HCT116 (cell line): ENCODE data around the gene TDP1. TPM values are rescaled to one million over a fixed set of nuclear protein-coding genes. Genes with fewer than 3 reads are reported as not detected.

Experiments used
- ATAC-seq: fragments of 200-7000 bp; cut with Tn5 transposase; 2 replicates; pipeline ENCODE4 v1.9.1; 2020; ENCODE audit warnings: mild to moderate bottlenecking, moderate library complexity
- BruUV-seq: library from RNA; stranded (reverse); fragments of 400-500 nt; replicated peaks from 2 replicates; lab custom pipeline; 2021; lab: Mats Ljungman, UMichigan
- CTCF ChIA-PET: fragments of 300-600 bp; sonication (Branson Sonifier 250); formaldehyde crosslinking; loops from one replicate; lab custom pipeline; 2021; ENCODE audit warnings: antibody characterized with exemption; lab: Charles Lee
- POLR2A ChIA-PET: fragments of 300-600, 350-600 bp; sonication (Branson Sonifier 250); formaldehyde crosslinking; loops from one replicate; lab custom pipeline; 2021; ENCODE audit warnings: antibody characterized with exemption; lab: Charles Lee
- RAD21 ChIA-PET, 2 experiments: fragments of 300-600 bp; sonication (Branson Sonifier 250); formaldehyde crosslinking; loops; one replicate each; lab custom pipeline; 2023; ENCODE audit warnings: low total read pairs in 2 of 2; ENCODE audit not compliant: uncharacterized antibody in 2 of 2, unreplicated experiment in 2 of 2, low non-redundant PET in 1 of 2; lab: Charles Lee
- DNase-seq: peaks from one replicate; pipeline ENCODE4 v3.0.0-alpha.2; 2010; ENCODE audit warnings: low read depth, low spot score
- H2AFZ ChIP-seq: fragments of 200-600 bp; shearing (Covaris generic), sonication (generic); 2 replicates; pipeline ENCODE4 v1.6.1; 2017; ENCODE audit warnings: low read depth, mixed run types, mixed read lengths, antibody characterized with exemption, low read length; ENCODE audit not compliant: poor library complexity, severe bottlenecking
- H3K27ac ChIP-seq: 2 replicates; pipeline ENCODE4 v1.5.1; 2012; ENCODE audit warnings: low read depth, low read length
- H3K27me3 ChIP-seq: fragments of 200-600 bp; sonication (generic); 2 replicates; pipeline ENCODE4 v1.6.1; 2016; ENCODE audit warnings: mixed run types, low read length, mixed read lengths; ENCODE audit not compliant: insufficient read depth
- H3K36me3 ChIP-seq, 2 experiments: fragments of 200-500 bp in 1 of 2; fragments of 200-600 bp in 1 of 2; sonication (Bioruptor generic) in 1 of 2; sonication (generic) in 1 of 2; 2 replicates each; pipeline versions ENCODE4 v1.5.1 to v1.6.1; 2014 to 2016; ENCODE audit warnings: low read length in 2 of 2, inconsistent platforms in 1 of 2, mixed read lengths in 1 of 2, mixed run types in 1 of 2; ENCODE audit not compliant: insufficient read depth in 2 of 2, control insufficient read depth in 1 of 2
- H3K4me1 ChIP-seq, 2 experiments: fragments of 200-600 bp in 1 of 2; sonication (generic) in 1 of 2; 2 replicates each; pipeline versions ENCODE4 v1.5.1 to v1.6.1; 2012 to 2017; ENCODE audit warnings: low read length in 2 of 2, inconsistent platforms in 1 of 2, mild to moderate bottlenecking in 1 of 2, mixed read lengths in 1 of 2, mixed run types in 1 of 2, moderate library complexity in 1 of 2; ENCODE audit not compliant: insufficient read depth in 2 of 2, control insufficient read depth in 1 of 2
- H3K4me2 ChIP-seq: fragments of 200-600 bp; sonication (generic); 2 replicates; pipeline ENCODE4 v1.6.1; 2017; ENCODE audit warnings: mixed run types, low read length, mixed read lengths
- H3K4me3 ChIP-seq, 2 experiments: fragments of 200-600 bp in 1 of 2; sonication (generic) in 1 of 2; replicated peaks in 1 of 2; 2 replicates each; pipeline ENCODE4 v1.5.1; 2011 to 2016; ENCODE audit warnings: low read length in 2 of 2, control low read depth in 1 of 2, low read depth in 1 of 2, mild to moderate bottlenecking in 1 of 2, mixed read lengths in 1 of 2, mixed run types in 1 of 2
- H3K79me2 ChIP-seq: fragments of 200-600 bp; sonication (generic); 2 replicates; pipeline ENCODE4 v1.6.1; 2017; ENCODE audit warnings: mild to moderate bottlenecking, mixed run types, low read length, moderate library complexity, mixed read lengths; ENCODE audit not compliant: insufficient read depth
- H3K9ac ChIP-seq: fragments of 200-600 bp; sonication (generic); 2 replicates; pipeline ENCODE4 v1.6.1; 2016; ENCODE audit warnings: low read length, mixed read lengths
- H3K9me2 ChIP-seq: fragments of 200-600 bp; sonication (generic), shearing (Covaris generic); 2 replicates; pipeline ENCODE4 v1.6.1; 2017; ENCODE audit warnings: mixed run types, mild to moderate bottlenecking, moderate library complexity; ENCODE audit not compliant: insufficient read depth
- H3K9me3 ChIP-seq, 2 experiments: fragments of 200-500 bp in 1 of 2; fragments of 200-600 bp in 1 of 2; sonication (Bioruptor generic) in 1 of 2; sonication (generic) in 1 of 2; 2 replicates each; pipeline ENCODE4 v1.6.1; 2014 to 2017; ENCODE audit warnings: low read length in 2 of 2, mixed read lengths in 2 of 2, inconsistent platforms in 1 of 2, low read depth in 1 of 2, mild to moderate bottlenecking in 1 of 2, mixed run types in 1 of 2, moderate library complexity in 1 of 2; ENCODE audit not compliant: control insufficient read depth in 1 of 2, insufficient read depth in 1 of 2
- H4K20me1 ChIP-seq: fragments of 200-600 bp; sonication (generic), shearing (Covaris generic); 2 replicates; pipeline ENCODE4 v1.6.1; 2017; ENCODE audit warnings: mixed run types, mild to moderate bottlenecking, moderate library complexity; ENCODE audit not compliant: insufficient read depth
- CBX3 ChIP-seq: IDR thresholded peaks from 2 replicates; pipeline ENCODE4 v1.6.1; 2012; ENCODE audit warnings: low read depth
- EGR1 ChIP-seq: IDR thresholded peaks from 2 replicates; pipeline ENCODE4 v1.6.1; 2012; ENCODE audit warnings: low read depth
- ELF1 ChIP-seq: IDR thresholded peaks from 2 replicates; pipeline ENCODE4 v1.6.1; 2012; ENCODE audit warnings: low read depth, borderline replicate concordance
- EZH2 ChIP-seq: fragments of 200-600 bp; sonication (generic); IDR thresholded peaks from 2 replicates; pipeline ENCODE4 v1.6.1; 2017; ENCODE audit warnings: antibody characterized with exemption, mixed run types
- EZH2phosphoT487 ChIP-seq: fragments of 200-600 bp; IDR thresholded peaks from 2 replicates; pipeline ENCODE4 v1.6.1; 2018; ENCODE audit warnings: antibody characterized with exemption, borderline replicate concordance
- FOSL1 ChIP-seq: IDR thresholded peaks from 2 replicates; pipeline ENCODE4 v1.6.1; 2012; ENCODE audit warnings: low read depth
- JUND ChIP-seq: IDR thresholded peaks from 2 replicates; pipeline ENCODE4 v1.6.1; 2012
- POLR2A ChIP-seq: IDR thresholded peaks from 2 replicates; pipeline ENCODE4 v1.7.0; 2011; ENCODE audit warnings: borderline replicate concordance; ENCODE audit not compliant: insufficient read depth, insufficient read length; ENCODE audit errors: extremely low read depth
- POLR2AphosphoS5 ChIP-seq: IDR thresholded peaks from 2 replicates; pipeline ENCODE4 v1.6.1; 2011; ENCODE audit warnings: mild to moderate bottlenecking, low read depth, low read length, moderate library complexity
- RAD21 ChIP-seq: IDR thresholded peaks from 2 replicates; pipeline ENCODE4 v1.6.1; 2012; ENCODE audit warnings: low read depth, mild to moderate bottlenecking
- SRF ChIP-seq: IDR thresholded peaks from 2 replicates; pipeline ENCODE4 v1.6.1; 2012; ENCODE audit warnings: low read depth
- YY1 ChIP-seq: IDR thresholded peaks from 2 replicates; pipeline ENCODE4 v1.6.1; 2011; ENCODE audit warnings: low read length, low read depth, moderate library complexity, mild to moderate bottlenecking; ENCODE audit not compliant: insufficient replicate concordance; ENCODE audit errors: extremely low read depth
- ZNF274 ChIP-seq: fragments of 200-500 bp; sonication (Bioruptor generic); IDR thresholded peaks from 2 replicates; pipeline ENCODE4 v1.6.1; 2014; ENCODE audit warnings: mild to moderate bottlenecking, low read depth, low read length, inconsistent platforms
- intact Hi-C: fragments of 100-400 bp; cut with micrococcal nuclease; formaldehyde crosslinking; loops from 2 replicates; pipeline ENCODE4 v1.10.0; 2022
- total RNA-seq: library from RNA; stranded (reverse); gene quantifications from one replicate; pipeline ENCODE4 v1.2.1, GENCODE V29; 2021; ENCODE audit not compliant: unreplicated experiment
- TF ChIP-seq, protein P1 (sequence below): IDR thresholded peaks from 2 replicates; pipeline ENCODE4 v1.6.1; 2012
- TF ChIP-seq, protein P2 (sequence below): IDR thresholded peaks from 2 replicates; pipeline ENCODE4 v1.6.1; 2012
- TF ChIP-seq, protein P3 (sequence below): IDR thresholded peaks from 2 replicates; pipeline ENCODE4 v1.6.1; 2012; ENCODE audit warnings: low read depth

TDP1 gene
- total RNA-seq, 1 experiment from 2014 or later, result 37.1 TPM

DNA sequence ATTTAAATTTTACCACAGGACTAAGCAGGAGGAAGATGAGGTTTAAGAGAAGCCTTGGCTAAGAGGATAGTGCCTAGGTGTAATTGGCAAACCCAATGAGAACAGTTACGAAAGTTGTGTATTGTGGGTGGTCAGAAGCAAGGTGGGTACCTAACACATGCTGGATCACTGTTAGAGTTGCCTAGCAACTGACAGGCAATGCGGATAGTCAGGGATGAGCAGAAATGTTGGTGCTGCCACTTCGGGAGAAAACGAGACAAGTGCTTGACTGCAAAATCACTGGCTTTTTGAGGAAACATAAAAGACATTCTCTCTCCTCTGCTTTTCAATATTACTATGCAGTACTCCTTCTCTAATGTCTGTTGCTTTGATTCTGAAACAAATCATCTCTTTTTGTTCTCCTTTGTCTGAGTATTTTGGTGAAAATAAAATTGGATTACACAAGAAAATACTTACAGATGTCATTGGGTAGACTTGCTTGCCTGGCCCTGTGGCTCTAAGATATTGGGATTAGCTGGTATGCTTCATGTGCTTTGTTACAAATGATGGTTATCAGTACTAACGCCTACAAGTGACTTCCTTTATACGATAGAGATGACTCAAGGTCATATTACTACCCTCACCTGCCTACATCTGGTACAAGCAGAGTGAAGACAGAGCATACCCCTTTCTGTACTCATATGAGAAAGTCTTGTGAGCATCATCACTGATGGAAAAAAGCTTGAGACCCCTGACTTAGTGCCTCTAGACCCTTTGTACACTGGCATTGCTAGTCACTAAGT is 48.0 kb downstream of the TDP1 start:
- no peak overlapping the region for H2AFZ ChIP-seq
- H3K27me3 ChIP-seq, result no peaks in the 10 kb centered on the region
- H4K20me1 ChIP-seq, result no peaks in the 10 kb centered on the region
- H3K36me3 ChIP-seq, result peaks cover 2 to 10% of the 10 kb centered on the region in 2 experiments; a peak in 1 of 4 replicates
- RAD21 ChIA-PET, result no interaction called here
- no peak overlapping the region for H3K4me2 ChIP-seq
- H3K9ac ChIP-seq, result no peak overlapping the region
- H3K27ac ChIP-seq, result no peak overlapping the region
- POLR2A ChIA-PET, result no interaction called here
- CTCF ChIA-PET, result no interaction called here
- no peaks in the 10 kb centered on the region for H3K79me2 ChIP-seq
- BruUV-seq, result no TSS peak
- no peaks in the 10 kb centered on the region for H3K4me1 ChIP-seq
- no peak for DNase-seq
- ATAC-seq, result no peak
- intact Hi-C loops, result no loop called here
- H3K9me2 ChIP-seq, result no peaks in the 10 kb centered on the region
- TF ChIP-seq SRF (no peak), EZH2 (no peak), POLR2AphosphoS5 (no peak), FOSL1 (no peak), ZNF274 (no peak), ELF1 (no peak), EZH2phosphoT487 (no peak)
- TF ChIP-seq, protein P1, sequence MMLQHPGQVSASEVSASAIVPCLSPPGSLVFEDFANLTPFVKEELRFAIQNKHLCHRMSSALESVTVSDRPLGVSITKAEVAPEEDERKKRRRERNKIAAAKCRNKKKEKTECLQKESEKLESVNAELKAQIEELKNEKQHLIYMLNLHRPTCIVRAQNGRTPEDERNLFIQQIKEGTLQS, result no peak
- TF ChIP-seq, all 23 proteins: peak for 0
- Histone ChIP-seq H3K9me3 (no peaks in the 10 kb centered on the region), H3K4me3 (no peak overlapping the region)

DNA sequence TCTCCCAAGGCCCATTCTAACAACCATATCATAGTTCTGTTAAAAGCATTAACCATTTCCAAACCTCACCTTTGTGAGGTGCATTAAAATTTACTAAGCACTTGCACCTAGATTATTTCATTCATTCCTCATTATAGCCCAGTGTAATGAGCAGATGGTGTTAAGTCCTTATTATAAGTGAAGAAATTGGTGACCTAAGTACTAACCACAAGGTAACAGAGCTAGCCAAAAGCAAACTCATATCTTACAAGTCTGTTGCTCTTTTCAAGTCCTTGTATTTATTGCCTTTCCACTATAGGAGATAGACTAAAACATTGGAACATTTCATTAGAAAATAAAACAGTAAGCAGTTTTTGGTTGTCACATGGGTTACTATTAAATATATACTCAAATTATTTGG is 49.7 kb downstream of the TDP1 start:
- no TSS peak for BruUV-seq
- TF ChIP-seq, protein P2, sequence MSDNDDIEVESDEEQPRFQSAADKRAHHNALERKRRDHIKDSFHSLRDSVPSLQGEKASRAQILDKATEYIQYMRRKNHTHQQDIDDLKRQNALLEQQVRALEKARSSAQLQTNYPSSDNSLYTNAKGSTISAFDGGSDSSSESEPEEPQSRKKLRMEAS, result no peak
- TF ChIP-seq RAD21 (no peak), POLR2A (no peak), POLR2AphosphoS5 (no peak), EGR1 (no peak), EZH2phosphoT487 (no peak), FOSL1 (no peak), JUND (no peak), CBX3 (no peak), YY1 (no peak), ZNF274 (no peak)
- TF ChIP-seq, protein P1, result no peak
- TF ChIP-seq, protein P3, sequence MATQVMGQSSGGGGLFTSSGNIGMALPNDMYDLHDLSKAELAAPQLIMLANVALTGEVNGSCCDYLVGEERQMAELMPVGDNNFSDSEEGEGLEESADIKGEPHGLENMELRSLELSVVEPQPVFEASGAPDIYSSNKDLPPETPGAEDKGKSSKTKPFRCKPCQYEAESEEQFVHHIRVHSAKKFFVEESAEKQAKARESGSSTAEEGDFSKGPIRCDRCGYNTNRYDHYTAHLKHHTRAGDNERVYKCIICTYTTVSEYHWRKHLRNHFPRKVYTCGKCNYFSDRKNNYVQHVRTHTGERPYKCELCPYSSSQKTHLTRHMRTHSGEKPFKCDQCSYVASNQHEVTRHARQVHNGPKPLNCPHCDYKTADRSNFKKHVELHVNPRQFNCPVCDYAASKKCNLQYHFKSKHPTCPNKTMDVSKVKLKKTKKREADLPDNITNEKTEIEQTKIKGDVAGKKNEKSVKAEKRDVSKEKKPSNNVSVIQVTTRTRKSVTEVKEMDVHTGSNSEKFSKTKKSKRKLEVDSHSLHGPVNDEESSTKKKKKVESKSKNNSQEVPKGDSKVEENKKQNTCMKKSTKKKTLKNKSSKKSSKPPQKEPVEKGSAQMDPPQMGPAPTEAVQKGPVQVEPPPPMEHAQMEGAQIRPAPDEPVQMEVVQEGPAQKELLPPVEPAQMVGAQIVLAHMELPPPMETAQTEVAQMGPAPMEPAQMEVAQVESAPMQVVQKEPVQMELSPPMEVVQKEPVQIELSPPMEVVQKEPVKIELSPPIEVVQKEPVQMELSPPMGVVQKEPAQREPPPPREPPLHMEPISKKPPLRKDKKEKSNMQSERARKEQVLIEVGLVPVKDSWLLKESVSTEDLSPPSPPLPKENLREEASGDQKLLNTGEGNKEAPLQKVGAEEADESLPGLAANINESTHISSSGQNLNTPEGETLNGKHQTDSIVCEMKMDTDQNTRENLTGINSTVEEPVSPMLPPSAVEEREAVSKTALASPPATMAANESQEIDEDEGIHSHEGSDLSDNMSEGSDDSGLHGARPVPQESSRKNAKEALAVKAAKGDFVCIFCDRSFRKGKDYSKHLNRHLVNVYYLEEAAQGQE, result no peak

More for the DNA sequence above, 49.7 kb downstream of the TDP1 start:
- ATAC-seq (no peak), DNase-seq (no peak)
- no peaks in the 10 kb centered on the region for H3K4me1 ChIP-seq
- no peak overlapping the region for H2AFZ ChIP-seq
- intact Hi-C loops, result no loop called here
- CTCF ChIA-PET, result no interaction called here
- no peaks in the 10 kb centered on the region for H4K20me1 ChIP-seq
- RAD21 ChIA-PET, result no interaction called here
- peaks cover 2 to 14% of the 10 kb centered on the region in 2 experiments; a peak in 2 of 4 replicates for H3K36me3 ChIP-seq
- H3K4me3 ChIP-seq, result no peak overlapping the region
- no peaks in the 10 kb centered on the region for H3K79me2 ChIP-seq
- no peaks in the 10 kb centered on the region for H3K9me3 ChIP-seq
- H3K27ac ChIP-seq, result no peak overlapping the region
- H3K9me2 ChIP-seq, result no peaks in the 10 kb centered on the region
- POLR2A ChIA-PET, result no interaction called here
- H3K4me2 ChIP-seq, result no peak overlapping the region
- no peak overlapping the region for H3K9ac ChIP-seq
- H3K27me3 ChIP-seq, result no peaks in the 10 kb centered on the region
